ENCODE results near the gene JAZF1.

Gene JAZF1

GRCh38 chr7:27870595-27870994 lies 310.0 kb downstream of the JAZF1 start:
- no peak for TF ChIP-seq ESRRG (CRISPR knock-in tag; IDR thresholded peaks at IDR 0.05)
- TF ChIP-seq CSRNP3 (CRISPR knock-in tag; IDR thresholded peaks at IDR 0.05) = no peak
- TF ChIP-seq POU6F1 (CRISPR knock-in tag; IDR thresholded peaks at IDR 0.05; ENCODE audit: borderline replicate concordance, low read depth) = no peak
- no peak for TF ChIP-seq PATZ1 (CRISPR knock-in tag; IDR thresholded peaks at IDR 0.05; ENCODE audit: borderline replicate concordance)
- TF ChIP-seq SNAI2 (CRISPR knock-in tag; IDR thresholded peaks at IDR 0.05) = no peak
- TF ChIP-seq ZFP30 (CRISPR knock-in tag; IDR thresholded peaks at IDR 0.05) = no peak
- TF ChIP-seq CSDC2 (CRISPR knock-in tag; IDR thresholded peaks at IDR 0.05) = no peak
- TF ChIP-seq BACH2 (CRISPR knock-in tag; IDR thresholded peaks at IDR 0.05; ENCODE audit: borderline replicate concordance) = no peak
- no peak for ATAC-seq

- no peak for ATAC-seq
Observed at GRCh38 chr7:27869056-27869455, 311.5 kb downstream of the JAZF1 start.

GRCh38 chr7:27868131-27868550 lies 312.5 kb downstream of the JAZF1 start:
- TF ChIP-seq CSDC2 (CRISPR knock-in tag; IDR thresholded peaks at IDR 0.05) = no peak
- no peak for TF ChIP-seq PATZ1 (CRISPR knock-in tag; IDR thresholded peaks at IDR 0.05; ENCODE audit: borderline replicate concordance)
- no peak for TF ChIP-seq ISL1 (CRISPR knock-in tag; IDR thresholded peaks at IDR 0.05)
- no peak for TF ChIP-seq ZNF565 (CRISPR knock-in tag; conservative IDR thresholded peaks at IDR 0.05; ENCODE audit: low read depth)
- ATAC-seq = no peak

More at GRCh38 chr7:27869056-27869455, 311.5 kb downstream of the JAZF1 start:
- TF ChIP-seq OSR1 (CRISPR knock-in tag; IDR thresholded peaks at IDR 0.05) = no peak
- TF ChIP-seq CREB5 (CRISPR knock-in tag; IDR thresholded peaks at IDR 0.05; ENCODE audit: low read depth) = no peak
- TF ChIP-seq TOX (CRISPR knock-in tag; IDR thresholded peaks at IDR 0.05; ENCODE audit: borderline replicate concordance) = no peak
- no peak for TF ChIP-seq BACH2 (CRISPR knock-in tag; IDR thresholded peaks at IDR 0.05; ENCODE audit: borderline replicate concordance)

GRCh38 chr7:27866828-27867672 lies 313.5 kb downstream of the JAZF1 start:
- TF ChIP-seq POU6F1 (CRISPR knock-in tag; IDR thresholded peaks at IDR 0.05; ENCODE audit: borderline replicate concordance, low read depth) (no peak), ZFP30 (CRISPR knock-in tag; IDR thresholded peaks at IDR 0.05) (no peak), ZNF565 (CRISPR knock-in tag; conservative IDR thresholded peaks at IDR 0.05; ENCODE audit: low read depth) (no peak), GLIS3 (CRISPR knock-in tag; IDR thresholded peaks at IDR 0.05) (no peak), ZNF70 (CRISPR knock-in tag; IDR thresholded peaks at IDR 0.05) (no peak), OSR1 (CRISPR knock-in tag; IDR thresholded peaks at IDR 0.05) (no peak), PATZ1 (CRISPR knock-in tag; IDR thresholded peaks at IDR 0.05; ENCODE audit: borderline replicate concordance) (no peak), ESRRG (CRISPR knock-in tag; IDR thresholded peaks at IDR 0.05) (no peak), PPARA (CRISPR knock-in tag; IDR thresholded peaks at IDR 0.05; ENCODE audit: borderline replicate concordance) (no peak)
- ATAC-seq = no peak
